Gastroesophageal sphincter (tissue), 4 donors: ENCODE data around the gene GABRA5. TPM values are rescaled to one million over a fixed set of nuclear protein-coding genes. Genes with fewer than 3 reads are reported as not detected.

Source experiments
- ATAC-seq: fragments of 150-250 bp; one replicate; pipeline ENCODE4 v1.9.1; 2016; ENCODE audit warnings: mild to moderate bottlenecking, moderate library complexity
- H3K27ac ChIP-seq, 4 donors: fragments of 200-600 bp; sonication (generic) in 3 of 4; 1 replicate in 3 of 4; 2 replicates in 1 of 4; pipeline ENCODE4 v1.5.1; 2016 to 2019
- H3K27me3 ChIP-seq: fragments of 200-600 bp; sonication (generic); one replicate; pipeline ENCODE4 v1.5.1; 2019
- H3K36me3 ChIP-seq, 2 donors: fragments of 200-600 bp; sonication (generic); one replicate each; pipeline ENCODE4 v1.5.1; 2019; ENCODE audit warnings: control low read depth in 1 of 2
- H3K4me1 ChIP-seq, 3 donors: fragments of 200-600 bp; sonication (generic); 1 replicate in 2 of 3; 2 replicates in 1 of 3; pipeline ENCODE4 v1.5.1; 2016 to 2019; ENCODE audit warnings: control low read depth in 2 of 3
- H3K4me3 ChIP-seq, 2 donors: fragments of 200-600 bp; sonication (generic); one replicate each; pipeline ENCODE4 v1.5.1; 2019; ENCODE audit warnings: mild to moderate bottlenecking in 1 of 2, moderate library complexity in 1 of 2
- H3K9me3 ChIP-seq, 3 donors: fragments of 200-600 bp; sonication (generic); one replicate each; pipeline ENCODE4 v1.5.1; 2017 to 2019; ENCODE audit warnings: control low read depth in 2 of 3
- EP300 ChIP-seq: sonication (generic); formaldehyde crosslinking; IDR thresholded peaks from one replicate; pipeline ENCODE4 v1.6.1; 2017; ENCODE audit warnings: antibody characterized with exemption, mild to moderate bottlenecking
- POLR2A ChIP-seq, 2 donors: fragments of 450-650 bp; IDR thresholded peaks; one replicate each; pipeline ENCODE4 v1.6.1; 2017; ENCODE audit warnings: antibody characterized with exemption in 2 of 2, mild to moderate bottlenecking in 2 of 2, moderate library complexity in 1 of 2
- POLR2AphosphoS5 ChIP-seq: sonication (generic); formaldehyde crosslinking; IDR thresholded peaks from one replicate; pipeline ENCODE4 v1.6.1; 2017; ENCODE audit warnings: antibody characterized with exemption
- WGBS, 2 donors: methylation state at CpG; one replicate each; pipeline ENCODE4 v1.1.5; 2018; ENCODE audit warnings: low coverage in 1 of 2; 5-methylcytosine and 5-hydroxymethylcytosine counted together
- total RNA-seq, 4 donors: library from RNA; depleted of rRNA; stranded (reverse); fragments of >200 nt; gene quantifications; one replicate each; pipeline ENCODE4 v1.1.0, GENCODE V29; 2016
- TF ChIP-seq, protein P1 (sequence below), 4 experiments: fragments of 200-600 bp in 2 of 4; fragments of 450-650 bp in 2 of 4; sonication (generic) in 1 of 4; IDR thresholded peaks; one replicate each; pipeline ENCODE4 v1.5.1; 2017 to 2019; ENCODE audit warnings: antibody characterized with exemption in 4 of 4, mild to moderate bottlenecking in 2 of 4, moderate library complexity in 2 of 4

Gene GABRA5
- total RNA-seq, 4 donors from 2014 or later = 2.4 to 151 (median 33.7) TPM

DNA sequence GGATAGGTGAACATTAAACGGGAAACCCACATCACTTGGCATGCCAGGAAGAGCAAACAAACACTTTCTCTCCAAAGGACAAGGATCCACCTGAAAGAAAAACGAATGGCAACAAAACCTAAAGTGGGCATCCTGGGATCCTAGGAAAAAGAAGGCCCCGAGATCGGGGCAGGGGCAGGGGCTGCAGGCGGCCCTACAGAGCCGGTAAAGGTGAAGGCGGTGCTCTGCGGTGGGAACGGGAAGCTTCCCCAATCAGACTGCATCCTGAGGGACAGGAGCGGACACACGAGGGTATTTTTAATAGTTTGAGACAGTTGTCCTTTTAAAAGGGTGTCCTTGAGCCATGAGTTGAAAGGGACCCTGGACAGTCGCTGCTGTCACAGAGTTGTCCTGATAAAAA, 24.9 kb upstream of the GABRA5 start:
- Histone ChIP-seq H3K4me3 (no peak overlapping the region), H3K4me1 (no peaks in the 10 kb centered on the region), H3K27ac (no peak overlapping the region), H3K36me3 (no peaks in the 10 kb centered on the region), H3K27me3 (peaks cover 39% of the 10 kb centered on the region), H3K9me3 (peaks cover 0 to 11% (median 0%) of the 10 kb centered on the region in 3 donors)
- 36 to 75% methylated on average over 4 to 12 of the region's 12 CpGs for WGBS, 2 donors
- ATAC-seq = no peak
- TF ChIP-seq POLR2A (IDR thresholded peaks at IDR 0.05) (no peak), EP300 (no peak), POLR2AphosphoS5 (no peak)
- TF ChIP-seq, protein P1, sequence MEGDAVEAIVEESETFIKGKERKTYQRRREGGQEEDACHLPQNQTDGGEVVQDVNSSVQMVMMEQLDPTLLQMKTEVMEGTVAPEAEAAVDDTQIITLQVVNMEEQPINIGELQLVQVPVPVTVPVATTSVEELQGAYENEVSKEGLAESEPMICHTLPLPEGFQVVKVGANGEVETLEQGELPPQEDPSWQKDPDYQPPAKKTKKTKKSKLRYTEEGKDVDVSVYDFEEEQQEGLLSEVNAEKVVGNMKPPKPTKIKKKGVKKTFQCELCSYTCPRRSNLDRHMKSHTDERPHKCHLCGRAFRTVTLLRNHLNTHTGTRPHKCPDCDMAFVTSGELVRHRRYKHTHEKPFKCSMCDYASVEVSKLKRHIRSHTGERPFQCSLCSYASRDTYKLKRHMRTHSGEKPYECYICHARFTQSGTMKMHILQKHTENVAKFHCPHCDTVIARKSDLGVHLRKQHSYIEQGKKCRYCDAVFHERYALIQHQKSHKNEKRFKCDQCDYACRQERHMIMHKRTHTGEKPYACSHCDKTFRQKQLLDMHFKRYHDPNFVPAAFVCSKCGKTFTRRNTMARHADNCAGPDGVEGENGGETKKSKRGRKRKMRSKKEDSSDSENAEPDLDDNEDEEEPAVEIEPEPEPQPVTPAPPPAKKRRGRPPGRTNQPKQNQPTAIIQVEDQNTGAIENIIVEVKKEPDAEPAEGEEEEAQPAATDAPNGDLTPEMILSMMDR (IDR thresholded peaks at IDR 0.05) = no peak

DNA sequence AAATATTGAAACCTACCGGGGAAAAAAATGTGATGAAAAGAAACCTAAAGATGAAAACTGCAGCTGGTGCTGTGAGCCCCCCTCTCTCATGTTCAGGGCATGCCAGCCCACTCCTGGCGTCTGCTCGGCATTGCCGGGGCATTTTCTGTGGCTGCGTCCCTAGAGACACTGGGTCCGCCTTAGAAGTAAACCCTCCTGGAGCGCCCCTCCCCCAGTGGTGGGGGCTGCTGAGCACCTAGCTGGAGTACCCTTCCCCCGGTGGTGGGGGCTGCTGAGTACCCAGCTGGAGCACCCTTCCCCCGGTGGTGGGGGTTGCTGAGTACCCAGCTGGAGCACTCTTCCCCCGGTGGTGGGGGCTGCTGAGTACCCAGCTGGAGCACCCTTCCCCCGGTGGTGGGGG, 24.5 kb upstream of the GABRA5 start:
- Histone ChIP-seq H3K36me3 (no peaks in the 10 kb centered on the region), H3K27me3 (peaks cover 39% of the 10 kb centered on the region), H3K4me1 (no peaks in the 10 kb centered on the region), H3K4me3 (no peak overlapping the region), H3K27ac (no peak overlapping the region), H3K9me3 (peaks cover 0 to 9% (median 0%) of the 10 kb centered on the region in 3 donors)
- WGBS, 2 donors = 40 to 53% methylated on average over 5 to 7 of the region's 11 CpGs
- ATAC-seq = no peak
- TF ChIP-seq, protein P1 (IDR thresholded peaks at IDR 0.05) = no peak
- TF ChIP-seq EP300 (no peak), POLR2A (IDR thresholded peaks at IDR 0.05) (no peak), POLR2AphosphoS5 (no peak)

DNA sequence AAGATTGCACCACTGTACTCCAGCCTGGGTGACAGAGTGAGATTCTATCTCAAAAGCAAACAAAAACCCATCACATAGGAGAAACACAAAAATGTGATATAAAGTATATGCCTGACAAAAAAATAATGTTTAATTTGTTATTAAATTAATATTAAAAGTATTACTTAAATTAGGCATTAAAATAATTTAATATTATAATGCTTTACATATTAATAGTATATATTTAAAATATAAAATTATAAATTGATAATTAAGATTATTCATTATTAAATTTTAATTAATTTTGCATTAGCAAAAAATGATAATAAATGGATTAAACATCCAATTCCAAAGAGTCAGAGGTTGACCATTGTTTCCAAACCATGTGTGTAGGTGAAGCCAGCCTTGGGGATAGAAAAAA, 22.0 kb upstream of the GABRA5 start:
- H3K36me3 ChIP-seq = no peaks in the 10 kb centered on the region
- no peak for TF ChIP-seq POLR2A (IDR thresholded peaks at IDR 0.05)
- TF ChIP-seq, protein P1 (IDR thresholded peaks at IDR 0.05) = no peak
- TF ChIP-seq EP300 = no peak
- TF ChIP-seq POLR2AphosphoS5 = no peak
- no peaks in the 10 kb centered on the region for H3K4me1 ChIP-seq
- ATAC-seq = no peak
- H3K9me3 ChIP-seq = peaks cover 0 to 6% (median 0%) of the 10 kb centered on the region in 3 donors
- H3K27ac ChIP-seq = no peak overlapping the region
- H3K4me3 ChIP-seq = no peak overlapping the region
- H3K27me3 ChIP-seq = peaks cover 22% of the 10 kb centered on the region

DNA sequence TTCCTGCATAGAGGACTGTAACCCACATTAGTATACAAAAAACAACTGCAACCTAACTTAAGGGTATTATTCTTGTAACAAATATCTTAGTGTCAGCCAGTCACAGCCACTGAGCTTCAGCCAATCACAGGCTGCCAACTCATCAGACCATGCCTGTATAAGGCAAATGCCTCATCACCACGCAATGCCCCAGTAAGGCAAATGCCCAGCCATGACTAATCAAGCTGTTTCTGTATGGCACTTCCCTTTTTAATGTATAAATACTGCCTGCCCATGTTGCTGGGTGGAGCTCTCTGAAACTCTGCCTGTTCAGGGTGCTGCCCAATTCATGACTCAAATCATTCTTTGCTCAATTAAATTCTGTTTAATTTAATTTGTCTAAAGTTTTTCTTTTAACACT, 18.4 kb upstream of the GABRA5 start:
- ATAC-seq = no peak
- Histone ChIP-seq H3K27me3 (no peaks in the 10 kb centered on the region), H3K4me1 (no peaks in the 10 kb centered on the region), H3K36me3 (no peaks in the 10 kb centered on the region), H3K9me3 (peaks cover 0 to 6% (median 0%) of the 10 kb centered on the region in 3 donors), H3K27ac (no peak overlapping the region), H3K4me3 (no peak overlapping the region)
- TF ChIP-seq POLR2A (IDR thresholded peaks at IDR 0.05) = no peak
- no peak for TF ChIP-seq POLR2AphosphoS5
- no peak for TF ChIP-seq EP300
- TF ChIP-seq, protein P1 (IDR thresholded peaks at IDR 0.05) = no peak
- 67 to 88% methylated on average over 1 of the region's 1 CpG for WGBS, 2 donors

DNA sequence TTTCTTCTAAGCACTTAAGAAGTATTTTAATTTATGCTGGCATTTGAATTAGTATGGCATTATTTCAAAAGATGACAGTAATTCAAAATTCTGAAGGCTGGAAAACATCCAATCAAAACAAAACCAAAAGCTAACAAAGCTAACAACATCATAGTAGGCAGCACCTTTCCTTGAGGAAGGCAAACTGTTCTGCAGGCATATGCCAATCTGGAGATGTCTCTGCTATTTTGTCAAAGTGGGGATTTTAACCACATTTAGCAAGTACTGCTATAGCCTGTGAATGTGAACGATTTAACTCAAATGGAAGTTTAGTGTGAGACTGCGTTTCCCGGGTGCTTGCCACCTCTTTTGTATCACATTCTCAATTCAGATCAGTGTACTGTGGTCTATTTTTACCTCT, 16.7 kb upstream of the GABRA5 start:
- H3K27me3 ChIP-seq = no peaks in the 10 kb centered on the region
- H3K27ac ChIP-seq = no peak overlapping the region
- TF ChIP-seq, protein P1 (IDR thresholded peaks at IDR 0.05) = no peak
- TF ChIP-seq POLR2A (IDR thresholded peaks at IDR 0.05) (no peak), EP300 (no peak), POLR2AphosphoS5 (no peak)
- ATAC-seq = no peak
- 81 to 82% methylated on average over 3 of the region's 3 CpGs for WGBS, 2 donors
- peaks cover 0 to 6% (median 0%) of the 10 kb centered on the region in 3 donors for H3K9me3 ChIP-seq
- no peaks in the 10 kb centered on the region for H3K36me3 ChIP-seq
- no peaks in the 10 kb centered on the region for H3K4me1 ChIP-seq
- H3K4me3 ChIP-seq = no peak overlapping the region
